GM12865 (cell line): ENCODE results near the gene NEK8.

ENCODE experiments used
- DNase-seq: peaks from one replicate; pipeline ENCODE4 v3.0.0; 2010; ENCODE audit warnings: low read depth
- H3K4me3 ChIP-seq: 2 replicates; pipeline ENCODE4 v1.5.1; 2011; ENCODE audit warnings: mild to moderate bottlenecking, low read depth, low read length, control low read depth
- CTCF ChIP-seq: IDR thresholded peaks from 2 replicates; pipeline ENCODE4 v1.5.1; 2011; ENCODE audit warnings: low read length, control low read depth, low read depth, inconsistent platforms; ENCODE audit not compliant: insufficient read depth; ENCODE audit errors: missing control alignments

NEK8 gene

GRCh38 chr17:28747801-28748750, 19.5 kb downstream of the NEK8 start:
- H3K4me3 ChIP-seq = no peak overlapping the region
- no peak for TF ChIP-seq CTCF
- DNase-seq = no peak

DNA sequence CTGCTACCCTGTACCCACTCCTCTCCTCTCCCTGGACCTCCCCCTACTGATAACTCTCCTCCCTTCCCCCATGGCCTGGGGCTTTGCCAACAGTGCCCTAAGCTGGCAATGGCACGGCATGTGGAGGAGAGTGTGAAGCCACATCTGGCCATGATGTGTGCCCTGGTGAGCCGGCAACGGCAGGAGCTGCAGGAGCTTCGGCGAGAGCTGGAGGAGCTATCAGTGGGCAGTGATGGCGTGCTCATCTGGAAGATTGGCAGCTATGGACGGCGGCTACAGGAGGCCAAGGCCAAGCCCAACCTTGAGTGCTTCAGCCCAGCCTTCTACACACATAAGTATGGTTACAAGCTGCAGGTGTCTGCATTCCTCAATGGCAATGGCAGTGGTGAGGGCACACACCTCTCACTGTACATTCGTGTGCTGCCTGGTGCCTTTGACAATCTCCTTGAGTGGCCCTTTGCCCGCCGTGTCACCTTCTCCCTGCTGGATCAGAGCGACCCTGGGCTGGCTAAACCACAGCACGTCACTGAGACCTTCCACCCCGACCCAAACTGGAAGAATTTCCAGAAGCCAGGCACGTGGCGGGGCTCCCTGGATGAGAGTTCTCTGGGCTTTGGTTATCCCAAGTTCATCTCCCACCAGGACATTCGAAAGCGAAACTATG, 20.4 kb downstream of the NEK8 start:
- no peak overlapping the region for H3K4me3 ChIP-seq
- DNase-seq = no peak
- no peak for TF ChIP-seq CTCF

DNA sequence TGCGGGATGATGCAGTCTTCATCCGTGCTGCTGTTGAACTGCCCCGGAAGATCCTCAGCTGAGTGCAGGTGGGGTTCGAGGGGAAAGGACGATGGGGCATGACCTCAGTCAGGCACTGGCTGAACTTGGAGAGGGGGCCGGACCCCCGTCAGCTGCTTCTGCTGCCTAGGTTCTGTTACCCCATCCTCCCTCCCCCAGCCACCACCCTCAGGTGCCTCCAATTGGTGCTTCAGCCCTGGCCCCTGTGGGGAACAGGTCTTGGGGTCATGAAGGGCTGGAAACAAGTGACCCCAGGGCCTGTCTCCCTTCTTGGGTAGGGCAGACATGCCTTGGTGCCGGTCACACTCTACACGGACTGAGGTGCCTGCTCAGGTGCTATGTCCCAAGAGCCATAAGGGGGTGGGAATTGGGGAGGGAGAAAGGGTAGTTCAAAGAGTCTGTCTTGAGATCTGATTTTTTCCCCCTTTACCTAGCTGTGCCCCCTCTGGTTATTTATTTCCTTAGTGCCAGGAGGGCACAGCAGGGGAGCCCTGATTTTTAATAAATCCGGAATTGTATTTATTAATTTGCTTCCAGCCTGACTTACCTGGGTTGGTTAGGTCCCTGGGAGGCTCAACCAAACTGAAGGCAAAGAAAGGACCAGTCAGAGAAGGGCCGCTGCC, 21.1 kb downstream of the NEK8 start:
- peak; percentile 19 for DNase-seq
- H3K4me3 ChIP-seq = no peak overlapping the region
- TF ChIP-seq CTCF = no peak

DNA sequence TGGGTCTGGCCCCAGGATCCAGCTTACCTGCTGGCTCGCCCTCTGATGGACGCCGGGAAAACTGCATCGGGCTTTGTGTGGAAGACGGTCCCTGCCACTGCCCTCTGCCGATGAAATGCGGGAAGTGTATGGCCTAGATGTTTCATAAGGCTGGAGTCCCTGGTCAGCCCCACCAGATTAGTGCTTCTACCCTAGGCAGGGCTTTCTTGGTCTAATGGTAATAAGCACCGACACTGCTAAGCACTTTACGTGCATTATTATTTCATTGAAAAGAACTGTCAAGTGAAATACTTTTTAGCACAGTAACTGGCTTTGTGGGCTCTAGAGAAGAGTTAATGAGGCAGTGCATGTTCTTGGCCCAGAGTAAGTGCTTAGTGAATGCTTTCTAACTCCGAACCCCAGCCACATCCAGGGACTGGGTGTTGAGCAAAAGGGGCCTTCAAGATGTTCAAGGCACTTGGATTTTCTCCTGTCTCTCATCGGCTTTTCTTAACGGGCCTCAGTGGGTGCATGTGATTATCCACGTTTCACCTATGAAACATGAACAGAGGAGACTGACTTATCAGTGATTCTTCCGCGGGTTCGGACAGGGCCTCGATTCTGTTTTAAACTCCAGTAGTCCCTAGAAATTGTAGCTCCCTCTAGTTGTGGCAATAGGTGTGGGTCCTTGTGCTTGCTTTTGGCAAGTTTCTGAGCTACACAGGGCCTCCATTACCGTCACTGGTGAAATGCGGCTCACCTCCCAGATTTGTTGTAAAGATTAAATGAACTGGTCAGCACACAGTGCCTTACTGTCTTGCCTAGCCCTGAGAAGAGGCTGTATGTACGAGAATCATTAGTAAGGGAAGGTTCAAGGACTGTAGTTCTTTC, 21.8 kb downstream of the NEK8 start:
- H3K4me3 ChIP-seq = no peak overlapping the region
- peak; percentile 95 for DNase-seq
- TF ChIP-seq CTCF = peak; percentile 100

DNA sequence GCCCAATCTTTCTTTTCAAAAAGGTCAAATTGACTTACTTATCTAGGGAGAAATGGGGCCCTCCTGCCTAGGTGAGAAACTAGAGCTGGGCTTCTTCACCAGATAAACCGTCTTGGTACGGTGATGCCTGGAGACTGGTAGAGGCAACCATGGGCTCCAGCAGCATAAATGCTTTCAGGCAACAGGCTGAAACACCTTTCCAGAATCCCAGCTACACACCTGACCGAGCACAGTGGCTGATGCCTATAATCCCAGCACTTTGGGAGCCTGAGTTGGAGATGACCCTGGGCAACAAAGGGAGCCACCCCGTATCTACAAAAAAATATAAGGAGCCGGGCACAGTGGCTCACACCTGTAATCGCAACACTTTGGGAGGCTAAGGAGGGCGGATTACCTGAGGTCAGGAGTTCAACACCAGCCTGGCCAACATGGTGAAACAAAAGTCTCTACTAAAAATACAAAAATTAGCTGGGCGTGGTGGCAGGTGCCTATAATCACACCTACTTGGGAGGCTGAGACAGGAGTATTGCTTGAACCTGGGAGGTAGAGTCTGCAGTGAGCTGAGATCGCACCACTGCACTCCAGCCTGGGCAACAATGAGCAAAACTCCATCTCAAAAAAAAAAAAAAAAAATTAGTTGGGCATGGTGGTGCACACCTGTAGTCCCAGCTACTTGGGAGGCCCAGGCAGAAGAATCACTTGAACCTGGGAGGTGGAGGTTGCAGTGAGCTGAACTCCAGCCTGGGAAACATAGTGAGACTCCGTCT, 23.2 kb downstream of the NEK8 start:
- DNase-seq = no peak
- TF ChIP-seq CTCF = no peak
- H3K4me3 ChIP-seq = no peak overlapping the region
